Measurements from ENCODE around the gene CERS3.

- no peak for TF ChIP-seq POLR2AphosphoS5 (IDR thresholded peaks at IDR 0.05)
- no peak for TF ChIP-seq EP300 (IDR thresholded peaks at IDR 0.05)
- TF ChIP-seq CTCF (IDR thresholded peaks at IDR 0.05) = no peak
Measured at GRCh38 chr15:100553468-100553867, 24.7 kb upstream of the CERS3 start.

All from esophagus muscularis mucosa (tissue), 4 donors.